ENCODE measurements around the gene KRTAP5-10.
"Not testable (repeated sequence)": the region's sequence is repeated elsewhere in the genome, so short reads cannot be mapped to it uniquely, and the experiment has no call there.

KRTAP5-10 gene

DNA sequence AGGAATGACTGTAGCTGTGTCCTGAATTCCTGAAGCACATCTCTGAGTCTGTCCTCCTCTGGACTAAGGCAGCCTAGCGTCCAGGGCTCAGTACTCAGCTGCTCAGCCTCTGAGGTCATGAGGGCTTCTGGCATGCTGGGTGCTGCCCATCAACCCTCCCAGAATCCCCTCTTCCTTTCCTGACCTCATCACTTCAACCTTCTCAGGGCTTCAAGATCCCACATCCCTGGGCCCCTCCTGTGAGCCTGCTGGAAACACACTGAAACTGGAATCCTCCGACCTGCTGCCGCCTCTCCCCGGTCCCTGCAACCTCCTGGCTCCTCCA, 26.7 kb upstream of the KRTAP5-10 start:
- H3K9me3 Mint-ChIP-seq, result peaks cover 12% of the 10 kb centered on the region
- H3K4me1 Mint-ChIP-seq, result peaks cover 43% of the 10 kb centered on the region
- H3K4me3 Mint-ChIP-seq, result no peak overlapping the region
- TF ChIP-seq, protein P1, sequence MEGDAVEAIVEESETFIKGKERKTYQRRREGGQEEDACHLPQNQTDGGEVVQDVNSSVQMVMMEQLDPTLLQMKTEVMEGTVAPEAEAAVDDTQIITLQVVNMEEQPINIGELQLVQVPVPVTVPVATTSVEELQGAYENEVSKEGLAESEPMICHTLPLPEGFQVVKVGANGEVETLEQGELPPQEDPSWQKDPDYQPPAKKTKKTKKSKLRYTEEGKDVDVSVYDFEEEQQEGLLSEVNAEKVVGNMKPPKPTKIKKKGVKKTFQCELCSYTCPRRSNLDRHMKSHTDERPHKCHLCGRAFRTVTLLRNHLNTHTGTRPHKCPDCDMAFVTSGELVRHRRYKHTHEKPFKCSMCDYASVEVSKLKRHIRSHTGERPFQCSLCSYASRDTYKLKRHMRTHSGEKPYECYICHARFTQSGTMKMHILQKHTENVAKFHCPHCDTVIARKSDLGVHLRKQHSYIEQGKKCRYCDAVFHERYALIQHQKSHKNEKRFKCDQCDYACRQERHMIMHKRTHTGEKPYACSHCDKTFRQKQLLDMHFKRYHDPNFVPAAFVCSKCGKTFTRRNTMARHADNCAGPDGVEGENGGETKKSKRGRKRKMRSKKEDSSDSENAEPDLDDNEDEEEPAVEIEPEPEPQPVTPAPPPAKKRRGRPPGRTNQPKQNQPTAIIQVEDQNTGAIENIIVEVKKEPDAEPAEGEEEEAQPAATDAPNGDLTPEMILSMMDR (IDR thresholded peaks at IDR 0.05), result no peak
- peaks cover 7% of the 10 kb centered on the region for H3K27me3 Mint-ChIP-seq (ENCODE audit: low read depth, poor library complexity)
- no peaks in the 10 kb centered on the region for H3K36me3 Mint-ChIP-seq (ENCODE audit: low read depth)
- DNase-seq, result no peak
- H3K27ac Mint-ChIP-seq, result peak overlapping the region; percentile 39

DNA sequence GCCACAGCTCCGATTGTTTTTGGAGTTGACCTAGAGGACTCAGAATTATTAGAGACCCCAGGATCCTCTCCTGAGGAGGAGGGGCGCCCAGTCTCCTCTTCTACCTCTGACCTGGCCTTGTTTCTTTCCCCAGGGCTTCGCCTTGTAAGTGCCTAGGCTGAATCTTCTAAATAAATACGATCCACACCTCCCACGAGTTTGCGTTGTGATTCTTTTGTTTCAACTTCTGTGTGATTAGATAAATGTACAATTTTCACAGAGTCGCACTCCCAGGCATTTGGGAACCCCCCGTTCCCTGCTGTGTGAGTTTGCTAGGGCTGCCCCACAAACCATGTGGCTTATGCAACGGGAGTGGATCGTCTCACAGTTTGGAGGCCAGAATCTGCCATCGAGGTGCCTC, 26.3 kb upstream of the KRTAP5-10 start:
- H3K27ac Mint-ChIP-seq, result peak overlapping the region; percentile 11

DNA sequence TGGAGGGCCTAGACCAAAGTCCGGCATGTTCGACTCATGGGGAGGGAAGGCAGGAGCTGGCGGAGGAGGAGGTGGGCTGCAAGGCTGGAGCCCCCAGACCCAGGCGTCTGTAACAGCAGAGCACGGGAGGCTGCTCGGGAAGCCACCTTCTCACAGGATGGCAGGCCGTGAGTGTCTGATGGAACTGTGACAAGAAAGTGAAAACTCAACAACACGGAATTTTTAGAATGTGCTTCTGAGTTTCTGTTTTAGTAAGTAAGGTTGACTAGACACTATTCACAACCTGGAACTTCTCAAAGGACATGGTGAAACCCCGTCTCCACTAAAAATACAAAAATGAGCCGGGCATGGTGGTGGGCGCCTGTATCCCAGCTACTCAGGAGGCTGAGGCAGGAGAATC, 25.4 kb upstream of the KRTAP5-10 start:
- Mint-ChIP-seq H3K4me1 (peaks cover 53% of the 10 kb centered on the region), H3K9me3 (peaks cover 13% of the 10 kb centered on the region)
- not testable (repeated sequence) for H3K27ac Mint-ChIP-seq; DNase-seq; H3K36me3 Mint-ChIP-seq (ENCODE audit: low read depth); H3K4me3 Mint-ChIP-seq; H3K27me3 Mint-ChIP-seq (ENCODE audit: low read depth, poor library complexity)

More for the DNA sequence above, 26.3 kb upstream of the KRTAP5-10 start:
- TF ChIP-seq, protein P1 (IDR thresholded peaks at IDR 0.05), result no peak
- Mint-ChIP-seq H3K9me3 (peaks cover 12% of the 10 kb centered on the region), H3K27me3 (ENCODE audit: low read depth, poor library complexity) (peaks cover 7% of the 10 kb centered on the region), H3K4me1 (peaks cover 47% of the 10 kb centered on the region), H3K36me3 (ENCODE audit: low read depth) (no peaks in the 10 kb centered on the region), H3K4me3 (no peak overlapping the region)
- no peak for DNase-seq

DNA sequence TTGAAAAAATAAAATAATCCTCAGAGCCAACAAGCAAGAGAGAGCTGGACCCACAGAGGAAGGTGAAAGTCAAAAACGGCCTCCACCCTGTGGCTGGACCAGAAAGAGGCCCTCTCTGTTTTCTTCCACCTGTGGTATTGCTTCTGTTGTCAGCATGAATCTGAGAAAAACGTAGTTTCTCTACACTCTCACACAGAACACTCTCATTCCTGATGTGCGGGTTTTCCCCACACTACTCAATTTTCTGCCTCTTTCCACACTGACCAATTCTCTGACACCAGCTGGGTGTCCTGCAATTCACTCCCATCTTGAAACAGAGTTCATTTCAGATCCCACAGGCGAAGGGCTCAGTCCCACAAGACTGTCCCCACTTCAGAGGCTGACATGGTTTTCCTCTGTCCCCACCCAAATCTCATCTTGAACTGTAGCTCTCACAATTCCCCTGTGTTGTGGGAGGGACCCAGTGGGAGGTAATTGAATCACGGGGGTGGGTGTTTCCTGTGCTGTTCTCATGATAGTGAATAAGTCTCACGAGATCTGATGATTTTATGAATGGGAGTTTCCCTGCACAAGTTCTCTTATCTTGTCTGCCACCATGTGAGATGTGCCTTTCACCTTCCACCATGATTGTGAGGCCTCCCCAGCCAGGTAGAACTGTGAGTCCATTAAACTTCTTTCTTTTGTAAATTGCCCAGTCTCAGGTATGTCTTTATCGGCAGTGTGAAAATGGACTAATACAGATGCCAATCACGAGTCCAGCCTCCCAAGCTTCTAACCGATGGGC, 24.6 kb upstream of the KRTAP5-10 start:
- H3K36me3 Mint-ChIP-seq (ENCODE audit: low read depth); H3K4me3 Mint-ChIP-seq: not testable (repeated sequence)

DNA sequence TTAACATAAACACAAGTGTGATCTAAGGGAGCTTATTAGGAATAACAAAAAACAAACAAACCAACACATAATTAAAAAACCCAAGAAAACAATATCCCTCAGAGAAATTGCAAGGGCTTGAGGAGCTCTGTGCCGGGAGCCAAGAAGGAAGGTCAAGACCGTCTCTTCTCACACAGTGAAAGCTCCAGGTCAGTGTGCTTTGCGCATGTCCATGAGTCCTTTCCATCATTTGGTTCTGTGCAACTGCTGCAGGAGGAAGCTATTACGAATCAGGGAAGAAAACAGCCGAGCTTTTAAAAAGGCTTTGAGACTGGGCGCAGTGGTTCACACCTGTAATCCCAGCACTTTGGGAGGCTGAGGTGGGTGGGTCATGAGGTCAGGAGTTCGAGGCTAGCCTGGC, 23.0 kb upstream of the KRTAP5-10 start:
- Mint-ChIP-seq H3K4me3 (no peak overlapping the region), H3K36me3 (ENCODE audit: low read depth) (no peaks in the 10 kb centered on the region), H3K9me3 (peaks cover 26% of the 10 kb centered on the region), H3K4me1 (peaks cover 41% of the 10 kb centered on the region), H3K27ac (peak overlapping the region; percentile 40), H3K27me3 (ENCODE audit: low read depth, poor library complexity) (peaks cover 3% of the 10 kb centered on the region)
- DNase-seq, result no peak
- TF ChIP-seq, protein P1 (IDR thresholded peaks at IDR 0.05), result no peak

More for the DNA sequence above, 24.6 kb upstream of the KRTAP5-10 start:
- H3K27me3 Mint-ChIP-seq (ENCODE audit: low read depth, poor library complexity); H3K27ac Mint-ChIP-seq; DNase-seq: not testable (repeated sequence)
- Mint-ChIP-seq H3K4me1 (peaks cover 51% of the 10 kb centered on the region), H3K9me3 (peaks cover 17% of the 10 kb centered on the region)

DNA sequence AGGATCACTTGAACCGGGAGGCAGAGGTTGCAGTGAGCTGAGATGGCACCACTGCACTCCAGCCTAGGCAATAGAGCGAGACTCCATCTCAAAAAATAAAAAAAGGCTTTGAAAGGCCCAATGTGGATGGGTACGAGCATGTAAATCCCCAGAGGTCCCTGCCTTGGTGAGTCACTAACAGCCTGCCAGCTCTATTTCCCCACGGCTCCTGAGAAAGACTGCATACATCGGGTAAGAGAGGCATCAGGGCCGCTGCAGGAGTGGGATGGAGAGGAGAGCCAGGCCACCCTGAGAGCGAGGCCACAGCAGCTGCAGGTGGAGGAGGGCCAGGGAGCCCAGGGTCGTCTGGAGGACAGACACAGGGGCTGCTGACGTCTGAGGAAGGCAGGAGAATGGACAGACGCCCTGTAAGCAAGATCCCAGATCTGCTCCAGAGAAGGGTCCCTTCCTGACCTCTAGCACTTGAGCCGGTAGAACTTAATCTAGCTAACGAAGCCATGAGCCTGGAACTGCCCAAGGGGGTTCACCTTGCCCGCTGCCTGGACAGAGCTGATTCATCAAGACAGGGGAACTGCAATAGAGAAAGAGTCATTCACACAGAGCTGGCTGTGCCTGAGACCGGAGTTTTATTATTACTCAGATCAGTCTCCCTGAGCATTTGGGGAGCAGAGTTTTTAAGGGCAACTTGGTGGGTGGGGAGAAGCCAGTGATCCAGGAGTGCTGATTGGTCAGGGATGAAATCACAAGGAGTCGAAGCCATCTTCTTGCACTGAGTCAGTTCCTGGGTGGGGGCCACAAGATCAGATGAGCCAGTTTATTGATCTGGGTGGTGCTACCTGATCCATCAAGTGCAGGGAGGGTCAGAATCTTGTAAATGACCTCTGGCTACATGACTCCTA, 22.2 kb upstream of the KRTAP5-10 start:
- H3K4me3 Mint-ChIP-seq, result no peak overlapping the region
- TF ChIP-seq, protein P1 (IDR thresholded peaks at IDR 0.05), result no peak
- no peak overlapping the region for H3K27ac Mint-ChIP-seq
- no peaks in the 10 kb centered on the region for H3K36me3 Mint-ChIP-seq (ENCODE audit: low read depth)
- no peak for DNase-seq
- H3K9me3 Mint-ChIP-seq, result peaks cover 30% of the 10 kb centered on the region
- H3K27me3 Mint-ChIP-seq (ENCODE audit: low read depth, poor library complexity), result peaks cover 9% of the 10 kb centered on the region
- peaks cover 40% of the 10 kb centered on the region for H3K4me1 Mint-ChIP-seq

All from nephron progenitor cell (in vitro differentiated cells).